Activated CD4-positive, CD25-positive, alpha-beta regulatory T cell treated with anti-CD3 and anti-CD28 coated beads, Interleukin-2, amount 50 U/mL, for 72 hours (primary cell): Measurements from ENCODE around the gene PKN2.

Experiments used
- DNase-seq: peaks from one replicate; pipeline ENCODE4 v3.0.0; 2021

PKN2 gene

DNA sequence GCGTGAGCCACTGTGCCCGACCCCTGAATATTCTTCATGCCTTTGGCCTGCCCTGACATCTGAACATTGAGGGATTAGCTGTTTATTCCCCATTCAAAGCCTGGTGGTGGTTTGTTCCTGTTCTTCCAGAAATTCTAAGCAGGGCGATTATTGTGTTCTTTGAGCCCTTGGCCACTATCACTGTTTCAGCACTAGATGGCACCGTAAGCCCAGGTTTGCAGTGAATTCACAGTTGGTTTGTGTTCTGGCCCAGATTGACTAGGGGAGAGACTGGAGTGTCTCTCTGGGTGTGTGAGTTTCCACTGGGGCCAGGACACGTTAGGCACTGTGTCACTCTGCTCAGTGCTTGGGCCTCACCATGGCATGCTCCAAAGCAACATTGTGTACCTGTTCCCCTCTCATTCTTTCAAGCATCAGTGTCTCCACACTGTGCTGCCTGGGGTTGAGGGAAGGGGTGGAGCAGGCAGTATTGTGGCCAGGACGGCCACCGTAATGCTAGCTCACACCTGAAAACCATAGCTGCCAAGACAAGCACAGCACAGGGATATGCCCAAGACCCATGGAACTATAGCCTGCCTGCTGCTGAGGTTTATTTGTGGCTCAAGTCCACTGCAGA is 52.7 kb downstream of the PKN2 start:
- no peak for DNase-seq

GRCh38 chr1:88737338-88737927 is 53.4 kb downstream of the PKN2 start:
- DNase-seq = no peak

DNA sequence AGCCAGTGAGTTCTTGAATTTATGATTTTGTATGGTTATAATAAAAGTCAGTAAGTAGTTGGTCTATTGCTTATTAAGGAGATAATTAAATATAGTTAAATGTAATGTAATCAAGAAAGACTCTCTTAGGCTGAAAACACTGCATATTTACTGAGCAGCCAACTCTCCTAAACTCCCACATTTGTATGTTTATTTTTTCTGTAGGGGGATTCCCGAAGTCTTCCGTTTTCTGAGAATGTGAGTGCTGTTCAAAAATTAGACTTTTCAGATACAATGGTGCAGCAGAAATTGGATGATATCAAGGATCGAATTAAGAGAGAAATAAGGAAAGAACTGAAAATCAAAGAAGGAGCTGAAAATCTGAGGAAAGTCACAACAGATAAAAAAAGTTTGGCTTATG is 56.7 kb downstream of the PKN2 start:
- DNase-seq = no peak

DNA sequence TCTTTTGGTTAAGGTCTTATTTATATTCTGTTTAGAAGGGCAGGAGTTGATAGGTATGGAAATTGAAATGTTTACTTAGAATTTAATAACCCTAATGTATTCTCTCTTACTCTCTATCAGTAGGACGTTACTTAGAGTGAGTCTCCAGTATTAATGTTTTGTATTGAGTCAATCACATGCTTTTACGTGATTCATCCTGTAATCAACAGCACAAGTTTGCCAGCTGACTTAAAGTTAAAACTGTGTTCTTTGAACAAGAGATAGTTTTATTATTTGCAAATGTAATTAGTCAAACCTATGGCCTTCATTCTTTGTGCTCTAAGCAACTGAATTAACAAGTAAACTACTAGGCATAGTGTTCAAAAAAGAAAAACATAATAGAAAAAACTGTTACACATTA is 57.3 kb downstream of the PKN2 start:
- no peak for DNase-seq

DNA sequence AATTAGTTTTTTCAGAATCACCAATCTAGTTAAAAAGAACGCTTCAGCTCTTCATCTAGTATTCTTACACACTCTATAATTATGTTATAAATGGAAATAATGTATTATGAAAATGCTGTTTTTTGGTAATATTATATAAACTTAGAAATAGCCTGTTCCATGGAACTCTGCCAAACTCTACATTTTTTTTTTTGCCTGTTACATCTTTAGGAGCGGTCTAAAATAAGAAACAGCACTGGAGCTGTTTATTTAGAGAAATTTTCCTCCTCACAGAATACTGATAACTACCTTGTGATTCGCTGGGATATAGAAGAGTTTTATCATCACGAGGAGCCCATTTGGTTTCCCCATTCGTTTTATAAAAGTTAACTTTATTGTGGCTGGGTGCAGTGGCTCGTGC is 58.5 kb downstream of the PKN2 start:
- no peak for DNase-seq

GRCh38 chr1:88744142-88744541 is 60.1 kb downstream of the PKN2 start:
- no peak for DNase-seq

- DNase-seq = no peak
These were observed 62.8 kb downstream of the PKN2 start for GRCh38 chr1:88746916-88747315.

DNA sequence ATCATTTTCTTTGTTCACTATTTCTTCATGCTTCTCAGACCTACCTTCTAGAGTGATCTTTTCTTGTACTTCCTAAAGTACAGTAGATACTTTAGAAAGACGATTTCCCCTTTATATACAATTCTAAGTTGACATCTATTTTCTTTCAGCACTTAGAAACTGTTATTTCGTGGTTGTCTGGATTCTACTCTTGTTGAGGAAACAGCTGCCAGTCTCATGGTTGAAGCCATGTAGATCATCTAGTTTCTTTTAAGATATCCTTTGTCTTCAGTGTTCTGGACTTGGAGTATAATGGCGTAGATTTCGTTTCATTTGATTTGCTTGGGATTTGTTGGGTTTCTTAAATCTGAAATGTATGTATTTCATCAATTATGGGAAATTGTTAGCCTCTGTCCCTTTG is 67.6 kb downstream of the PKN2 start:
- DNase-seq = no peak

- no peak for DNase-seq
These were observed 69.4 kb downstream of the PKN2 start for GRCh38 chr1:88753506-88753905.

DNA sequence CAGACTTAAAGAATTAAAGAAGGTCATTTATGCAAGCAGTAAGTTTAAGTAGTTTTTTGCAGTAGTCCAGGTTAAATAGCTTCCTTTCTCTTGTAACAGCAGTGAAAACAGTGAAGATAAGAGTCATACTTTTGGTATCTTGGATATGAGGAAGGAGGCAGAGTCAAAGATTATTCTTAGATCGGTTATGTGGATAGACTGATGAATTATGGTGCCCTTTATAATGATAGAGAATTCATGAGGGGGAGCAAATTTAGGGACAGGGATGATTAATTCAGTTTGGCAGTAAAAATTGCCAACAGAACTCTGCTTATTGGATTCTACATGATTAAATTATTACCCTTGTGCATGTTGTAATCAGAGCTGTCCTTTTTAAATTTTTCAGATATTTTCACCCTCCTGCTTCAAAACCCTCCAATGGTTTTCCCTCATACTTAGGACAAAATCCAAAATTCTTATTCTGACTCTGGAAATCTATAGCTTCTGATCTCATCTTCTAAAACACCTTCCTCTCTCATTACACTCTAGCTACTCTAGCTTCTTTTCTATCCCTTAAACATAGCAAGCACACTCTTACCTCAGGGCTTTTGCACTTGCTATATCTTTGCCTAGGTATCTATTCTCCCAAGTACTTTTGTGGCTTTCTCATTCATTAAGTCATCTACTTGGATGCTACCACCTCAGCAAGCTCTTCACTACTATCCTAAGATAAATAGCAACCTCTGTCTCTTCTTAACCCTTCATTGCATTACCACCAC is 79.8 kb downstream of the PKN2 start:
- no peak for DNase-seq

- DNase-seq = no peak
These were observed 84.1 kb downstream of the PKN2 start for GRCh38 chr1:88768187-88768586.

GRCh38 chr1:88768816-88769215 is 84.7 kb downstream of the PKN2 start:
- DNase-seq = no peak

- DNase-seq = no peak
These were observed 89.6 kb downstream of the PKN2 start for GRCh38 chr1:88773540-88774150.

GRCh38 chr1:88774151-88774556 is 90.1 kb downstream of the PKN2 start:
- no peak for DNase-seq

DNA sequence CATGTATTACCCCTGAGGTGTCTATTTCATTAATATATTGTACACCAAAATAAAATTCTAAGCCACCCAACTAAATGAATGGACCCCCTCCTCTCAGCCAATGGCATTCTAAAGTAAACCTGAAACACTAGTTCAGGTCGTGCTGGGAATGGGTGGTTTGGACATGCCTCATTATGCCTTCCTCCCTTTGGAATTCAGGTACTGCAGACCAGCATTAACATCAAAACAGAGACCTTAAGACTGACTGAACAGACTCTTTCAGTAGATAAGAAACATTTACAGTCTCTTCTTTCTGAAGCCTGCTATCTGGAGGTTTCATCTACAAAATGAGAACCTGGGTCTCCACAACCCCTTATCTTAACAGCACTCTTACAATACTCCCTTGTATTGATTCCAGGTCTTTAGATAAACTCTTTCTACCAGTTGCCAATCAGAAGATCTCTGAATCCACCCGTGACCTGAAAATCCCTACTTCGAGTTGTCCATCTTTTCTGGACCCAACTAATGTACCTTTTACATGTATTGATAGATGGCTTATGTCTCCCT is 93.6 kb downstream of the PKN2 start:
- no peak for DNase-seq

DNA sequence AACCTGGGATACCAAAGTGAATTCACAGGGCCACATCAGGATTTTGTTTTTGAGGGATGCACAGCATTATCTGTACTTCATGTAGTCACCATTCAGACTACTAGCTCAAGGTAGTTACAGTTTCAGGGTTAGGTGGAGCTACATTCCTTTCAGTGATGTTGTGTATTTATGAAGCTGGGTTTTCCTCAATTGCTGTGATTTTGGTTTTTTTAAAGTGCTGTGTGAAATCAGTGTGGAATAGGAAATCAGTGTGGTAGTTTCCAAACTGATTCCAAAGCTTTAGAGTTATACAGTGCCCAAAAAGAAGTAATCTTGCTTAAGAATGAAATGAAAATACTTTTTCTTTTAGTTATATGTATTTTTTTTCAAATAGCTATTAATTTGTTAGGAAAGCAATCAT is 95.8 kb downstream of the PKN2 start:
- no peak for DNase-seq

GRCh38 chr1:88780485-88780884 is 96.4 kb downstream of the PKN2 start:
- DNase-seq = no peak

DNA sequence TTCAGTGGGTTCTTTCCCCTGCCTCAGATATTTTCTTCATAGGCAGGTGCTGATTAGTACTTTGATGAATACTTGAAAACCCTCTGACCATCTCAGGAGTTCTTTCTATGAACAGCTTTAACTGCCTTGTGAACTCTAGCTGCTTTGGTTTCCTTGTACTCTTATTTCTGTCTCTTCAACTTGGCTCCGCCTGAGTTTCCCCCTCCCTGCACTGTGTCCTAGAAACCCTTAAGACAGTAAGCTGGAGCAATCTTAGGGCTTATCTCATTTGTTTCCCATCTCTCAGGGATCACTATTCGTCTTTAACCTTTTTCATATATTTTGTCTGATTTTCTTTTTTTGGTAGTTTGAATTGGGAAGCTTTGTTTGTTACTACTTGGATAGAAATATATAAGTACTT is 99.1 kb downstream of the PKN2 start:
- DNase-seq = no peak

DNA sequence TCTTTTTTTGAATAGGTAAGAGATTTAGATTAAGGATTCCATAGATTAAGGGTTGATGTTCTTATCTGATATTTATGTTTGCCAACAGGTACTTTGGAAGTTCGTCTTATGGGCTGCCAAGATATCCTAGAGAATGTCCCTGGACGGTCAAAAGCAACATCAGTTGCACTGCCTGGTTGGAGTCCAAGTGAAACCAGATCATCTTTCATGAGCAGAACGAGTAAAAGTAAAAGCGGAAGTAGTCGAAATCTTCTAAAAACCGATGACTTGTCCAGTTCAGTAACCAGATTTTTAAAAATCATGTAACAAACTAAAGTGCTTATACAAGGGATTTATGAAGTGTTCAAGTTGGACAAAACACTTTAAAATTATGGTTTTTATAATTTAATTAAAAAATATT is 100.5 kb downstream of the PKN2 start:
- no peak for DNase-seq

DNA sequence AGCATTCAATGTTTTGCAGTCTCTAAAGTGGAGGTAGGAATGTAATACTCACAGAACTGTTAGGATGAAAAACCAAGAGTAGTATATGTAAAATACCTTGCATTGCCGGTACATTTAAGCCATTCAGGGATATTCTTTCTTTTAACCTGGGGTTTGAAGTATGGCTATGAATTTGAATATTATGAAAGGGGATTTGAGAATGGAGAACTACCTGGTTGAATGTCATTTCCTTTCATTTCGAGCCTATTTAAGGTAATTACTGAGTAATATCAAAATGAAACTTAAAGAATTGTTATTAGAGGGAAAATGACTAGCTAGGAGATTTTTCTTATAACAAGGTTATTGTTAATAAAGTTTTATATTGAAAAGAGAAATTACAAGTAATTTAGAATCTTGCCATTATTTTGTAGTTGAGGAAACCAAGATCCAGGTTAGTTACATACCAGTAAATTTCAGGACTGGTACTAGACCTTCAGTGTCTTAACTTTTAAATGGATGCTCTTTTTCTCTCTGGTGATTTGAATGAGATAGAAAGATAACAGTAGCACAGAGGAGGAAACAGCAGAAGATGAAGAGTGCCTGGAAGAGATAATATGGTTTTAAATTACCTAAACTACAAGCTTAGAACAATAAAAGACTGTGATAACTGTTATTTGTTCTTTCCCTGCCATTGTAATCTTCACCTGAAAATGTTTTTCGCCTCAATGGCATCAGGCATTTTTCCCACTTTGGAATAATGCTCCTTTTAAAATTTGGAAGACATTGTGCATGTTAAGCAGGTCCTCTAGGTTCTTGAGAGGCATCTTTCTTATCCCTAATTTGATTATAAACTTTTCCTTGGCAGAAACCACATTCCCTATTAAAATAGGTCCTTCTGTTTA is 103.2 kb downstream of the PKN2 start:
- no peak for DNase-seq

GRCh38 chr1:88791192-88791591 is 107.1 kb downstream of the PKN2 start:
- DNase-seq = no peak

GRCh38 chr1:88799491-88799890 is 115.4 kb downstream of the PKN2 start:
- no peak for DNase-seq
